HCEC 1CT (cell line): Measurements from ENCODE around the gene LAMTOR1.
"Not testable (repeated sequence)": the region's sequence is repeated elsewhere in the genome, so short reads cannot be mapped to it uniquely, and the experiment has no call there.

Experiments
- DNase-seq: peaks from one replicate; pipeline ENCODE4 v3.0.0-alpha.2; 2017

LAMTOR1 gene

DNA sequence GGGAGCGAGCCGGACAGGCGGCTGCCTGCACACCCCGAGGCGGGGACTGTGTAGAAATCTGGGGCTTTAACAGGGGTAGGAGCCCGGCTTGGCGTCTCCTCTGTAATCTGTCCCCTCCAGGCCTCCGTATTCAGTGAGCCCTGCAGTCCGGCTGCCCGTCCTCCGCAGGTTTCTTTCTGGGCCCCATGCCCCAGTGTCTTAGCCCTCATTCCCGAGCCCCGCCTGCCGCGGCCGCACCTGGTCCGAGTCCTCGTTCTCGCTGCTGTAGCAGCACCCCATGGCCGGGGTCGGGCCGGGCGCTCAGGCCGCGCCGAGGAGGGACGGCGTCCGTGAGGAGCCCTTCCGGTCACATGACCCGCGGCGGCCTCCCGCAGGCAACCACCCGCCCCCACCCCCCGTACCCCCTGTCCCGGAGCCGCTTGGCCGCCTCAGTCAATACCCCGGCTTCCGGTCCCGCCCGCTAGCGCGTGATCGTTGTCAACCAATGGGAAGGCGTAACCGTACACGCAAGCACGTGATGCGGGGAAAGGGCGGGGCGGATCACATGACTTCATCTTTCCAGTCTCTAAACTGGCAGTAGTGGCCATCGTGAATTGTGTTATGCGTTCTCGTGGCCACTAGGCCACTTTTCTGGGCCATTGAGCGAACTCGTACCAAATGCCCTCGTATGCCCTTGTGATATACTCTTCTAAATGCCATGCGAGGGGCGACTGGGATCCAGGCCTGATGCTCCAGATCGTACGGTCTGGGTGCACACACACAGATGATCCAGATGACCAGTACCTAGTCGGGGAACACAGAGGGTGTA lies at the start of gene LAMTOR1:
Gene LAMTOR1 (minus strand): TSS at position 352 of the 808 bp plus-strand sequence. CDS start 73 bp downstream, at position 279.
- DNase-seq: peak; percentile 99

DNA sequence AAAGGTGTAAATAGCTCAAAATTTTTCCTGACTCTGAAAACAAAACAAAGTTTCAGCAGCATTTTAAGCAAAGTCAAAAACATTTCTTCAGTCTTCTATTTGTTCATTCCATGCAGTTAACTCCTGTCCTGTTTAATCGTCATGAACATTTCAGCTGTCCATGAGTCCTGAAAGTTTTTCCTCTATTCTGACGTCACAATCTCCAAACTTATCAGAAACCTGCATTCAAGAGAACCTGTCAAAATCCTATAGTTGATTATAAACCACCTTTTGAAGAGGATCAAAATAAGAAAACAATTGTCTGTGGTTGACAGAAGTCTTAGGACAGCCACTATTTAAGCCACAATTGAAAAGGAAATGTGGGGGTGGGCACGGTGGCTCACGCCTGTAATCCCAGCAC lies 47.8 kb upstream of the LAMTOR1 start:
- DNase-seq: no peak

DNA sequence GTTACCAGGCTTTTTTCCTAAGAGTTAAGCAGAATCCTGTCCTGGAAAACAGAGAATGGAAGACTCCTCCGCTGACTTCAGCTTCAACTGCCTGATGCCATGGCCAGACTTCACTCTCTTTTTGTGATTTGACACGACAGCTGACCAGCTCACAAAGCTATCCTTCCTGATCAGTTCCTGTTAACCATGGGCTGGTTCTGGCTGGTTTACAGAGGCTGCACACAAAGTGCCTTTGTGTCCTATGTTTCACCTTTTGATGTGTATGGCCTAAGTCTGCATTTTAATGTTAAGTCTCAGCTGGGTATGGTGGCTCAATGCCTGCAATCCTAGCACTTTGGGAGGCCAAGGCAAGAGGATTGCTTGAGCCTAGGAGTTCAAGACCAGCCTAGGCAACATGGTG lies 43.5 kb upstream of the LAMTOR1 start:
- DNase-seq: no peak

DNA sequence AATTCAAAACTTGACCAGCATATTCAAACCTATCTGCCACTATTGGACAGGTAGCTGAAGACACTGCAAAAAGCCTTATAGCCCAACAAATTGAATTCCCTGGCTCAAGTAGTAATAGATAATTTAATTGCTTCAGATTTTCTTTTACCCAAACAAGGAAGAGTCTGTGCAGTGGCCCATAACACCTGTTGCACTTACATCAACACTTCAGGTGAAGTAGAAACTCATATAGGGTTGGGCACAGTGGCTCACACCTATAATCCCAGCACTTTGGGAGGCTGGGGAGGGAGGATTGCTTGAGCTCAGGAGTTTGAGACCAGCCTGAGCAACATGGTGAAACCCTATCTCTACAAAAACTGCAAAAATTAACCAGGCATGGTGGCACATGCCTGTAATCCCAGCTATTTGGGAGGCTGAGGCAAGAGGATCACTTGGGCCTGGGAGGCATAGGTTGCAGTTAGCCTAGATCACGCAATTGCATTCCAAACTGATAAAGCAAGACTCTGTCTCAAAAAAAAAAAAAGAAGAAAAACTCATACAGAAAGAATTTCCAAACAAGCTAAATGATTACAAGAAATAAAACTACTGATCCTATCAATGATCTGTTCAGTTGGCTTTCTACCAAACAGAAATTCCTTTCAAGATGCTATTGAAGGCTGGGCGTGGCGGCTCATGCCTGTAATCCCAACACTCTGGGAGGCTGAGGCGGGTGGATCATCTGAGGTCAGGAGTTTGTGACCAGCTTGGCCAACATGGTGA lies 41.9 kb upstream of the LAMTOR1 start:
- peak; percentile 91 for DNase-seq

DNA sequence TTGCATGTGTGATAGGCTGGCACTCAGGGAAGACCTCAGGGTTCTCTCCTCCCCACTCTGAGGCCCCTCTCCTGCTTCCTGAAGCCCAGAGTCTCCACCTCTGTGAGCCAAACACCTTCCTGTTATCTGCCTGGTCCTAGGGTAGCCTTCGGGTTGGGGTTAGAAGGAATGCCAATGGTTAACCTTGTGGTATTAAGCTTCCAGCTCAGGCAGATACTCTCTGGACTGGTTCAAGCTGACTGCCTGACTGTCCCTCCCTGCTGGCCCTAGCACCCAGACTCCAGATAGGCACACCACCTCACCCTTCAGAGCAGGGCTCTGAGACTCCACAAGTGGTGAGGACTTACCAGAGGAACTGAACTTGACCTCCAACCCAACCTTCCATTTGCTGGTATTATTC lies 39.4 kb upstream of the LAMTOR1 start:
- not testable (repeated sequence) for DNase-seq

DNA sequence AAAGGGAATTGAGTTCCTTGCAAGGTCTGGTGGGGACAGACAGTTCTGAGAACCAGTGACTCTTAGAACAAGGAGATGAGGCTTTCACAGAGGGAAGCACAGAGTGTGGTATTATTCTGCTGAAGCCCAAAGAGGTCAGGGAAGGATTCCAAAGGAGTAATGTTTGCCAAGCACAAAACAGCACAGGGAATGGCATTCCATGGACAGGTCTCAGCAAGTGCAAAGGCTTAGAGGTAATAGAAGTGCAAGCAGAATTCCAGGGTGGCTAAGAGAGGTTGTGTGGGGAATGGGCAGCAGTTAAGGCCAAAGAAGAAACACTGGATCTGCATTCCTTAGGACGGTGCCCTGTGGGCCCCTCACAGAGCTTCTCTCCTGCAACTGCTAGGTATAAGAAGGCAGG lies 39.0 kb upstream of the LAMTOR1 start:
- not testable (repeated sequence) for DNase-seq

DNA sequence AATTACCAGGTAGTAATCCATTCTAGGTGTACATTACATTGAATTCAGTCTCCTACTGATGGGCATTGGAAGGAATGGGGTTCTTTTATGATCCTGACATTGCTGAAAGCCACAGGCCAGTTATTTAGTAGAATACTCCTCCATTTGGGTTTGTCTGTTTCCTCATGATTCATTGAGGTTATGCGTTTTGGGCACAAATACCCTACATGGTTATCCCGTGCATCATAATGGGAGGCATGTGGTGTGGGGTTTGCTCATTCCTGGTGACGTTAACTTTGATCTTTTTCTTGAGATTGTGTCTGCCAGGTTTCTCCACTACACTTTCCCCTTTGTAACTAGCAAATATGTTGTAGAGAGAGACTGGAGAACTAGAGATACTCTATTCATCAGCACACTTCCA lies 38.0 kb upstream of the LAMTOR1 start:
- DNase-seq: peak; percentile 94

DNA sequence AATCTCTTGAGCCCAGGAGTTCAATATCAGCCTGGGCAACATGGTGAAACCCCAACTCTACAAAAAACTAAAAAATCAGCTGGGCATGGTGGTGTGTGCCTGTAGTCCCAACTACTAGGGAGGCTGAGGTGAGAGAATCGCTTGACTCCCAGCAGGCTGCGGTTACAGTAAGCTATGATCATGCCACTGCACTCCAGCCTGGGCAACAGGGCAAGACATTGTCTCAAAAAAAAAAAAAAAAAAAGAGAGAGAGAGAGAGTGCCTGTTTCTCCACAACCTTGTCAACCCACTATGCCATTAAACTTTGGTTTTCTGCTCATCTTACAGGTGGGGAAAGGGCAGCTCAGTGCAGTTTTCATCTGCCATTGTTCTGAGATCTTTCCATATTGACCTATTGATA lies 37.6 kb upstream of the LAMTOR1 start:
- peak; percentile 20 for DNase-seq

DNA sequence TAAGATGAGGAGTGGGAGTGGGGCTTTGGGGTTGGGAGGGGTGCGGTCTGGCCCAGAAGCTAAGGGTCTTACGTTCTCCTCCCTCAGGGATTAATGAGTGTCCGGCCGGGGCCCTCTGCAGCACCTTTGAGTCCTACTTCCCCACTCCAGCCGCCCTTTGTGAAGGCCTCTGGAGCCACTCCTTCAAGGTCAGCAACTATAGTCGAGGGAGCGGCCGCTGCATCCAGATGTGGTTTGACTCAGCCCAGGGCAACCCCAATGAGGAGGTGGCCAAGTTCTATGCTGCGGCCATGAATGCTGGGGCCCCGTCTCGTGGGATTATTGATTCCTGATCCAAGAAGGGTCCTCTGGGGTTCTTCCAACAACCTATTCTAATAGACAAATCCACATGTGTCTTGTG lies 36.4 kb upstream of the LAMTOR1 start:
- DNase-seq: no peak

DNA sequence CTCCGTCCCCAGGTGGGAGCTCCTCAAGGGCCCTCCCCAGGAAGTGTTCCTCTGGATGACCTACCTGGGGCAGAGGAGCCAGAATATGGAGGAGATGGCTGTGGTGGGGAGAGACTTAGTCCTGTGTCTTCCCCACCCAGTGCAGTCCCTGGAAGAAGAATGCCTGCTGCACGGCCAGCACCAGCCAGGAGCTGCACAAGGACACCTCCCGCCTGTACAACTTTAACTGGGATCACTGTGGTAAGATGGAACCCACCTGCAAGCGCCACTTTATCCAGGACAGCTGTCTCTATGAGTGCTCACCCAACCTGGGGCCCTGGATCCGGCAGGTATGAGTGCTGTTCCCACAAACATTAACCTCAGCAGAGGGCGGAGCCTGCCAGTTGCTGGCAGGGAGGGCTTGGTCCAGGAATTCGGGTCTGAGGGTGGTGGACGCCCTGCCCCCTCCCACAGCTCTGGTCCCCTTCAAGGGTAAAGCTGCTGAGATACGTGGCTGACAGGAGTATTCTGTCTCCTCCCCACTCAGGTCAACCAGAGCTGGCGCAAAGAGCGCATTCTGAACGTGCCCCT lies 35.8 kb upstream of the LAMTOR1 start:
- DNase-seq: no peak

DNA sequence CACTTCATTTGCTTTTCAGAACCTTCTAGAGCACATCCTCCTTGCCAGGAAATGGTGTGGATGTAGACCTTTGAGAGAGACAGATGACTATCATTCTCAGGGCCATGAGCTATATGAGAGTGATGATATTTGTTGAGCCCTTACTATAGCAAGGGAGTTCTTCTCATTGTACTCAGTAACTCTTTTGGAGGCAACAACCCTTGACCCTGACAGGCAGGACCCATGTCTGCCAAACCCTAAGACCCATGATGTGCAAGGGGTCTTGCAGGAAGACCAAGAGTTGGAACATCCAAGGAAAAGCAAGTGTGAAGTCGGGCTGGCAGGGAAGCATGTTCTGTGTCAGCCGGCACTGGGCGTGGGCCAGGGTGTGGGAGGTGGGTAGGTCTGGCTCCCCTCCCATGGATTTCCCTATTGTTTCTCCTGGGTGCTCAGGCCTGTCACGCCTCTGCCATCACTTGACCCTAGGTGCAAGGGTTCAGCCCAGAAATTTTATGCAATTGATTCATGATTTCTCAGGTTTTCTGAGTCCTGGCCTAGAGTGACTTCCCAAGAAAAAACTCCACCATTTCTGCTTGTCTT lies 33.7 kb upstream of the LAMTOR1 start:
- no peak for DNase-seq

DNA sequence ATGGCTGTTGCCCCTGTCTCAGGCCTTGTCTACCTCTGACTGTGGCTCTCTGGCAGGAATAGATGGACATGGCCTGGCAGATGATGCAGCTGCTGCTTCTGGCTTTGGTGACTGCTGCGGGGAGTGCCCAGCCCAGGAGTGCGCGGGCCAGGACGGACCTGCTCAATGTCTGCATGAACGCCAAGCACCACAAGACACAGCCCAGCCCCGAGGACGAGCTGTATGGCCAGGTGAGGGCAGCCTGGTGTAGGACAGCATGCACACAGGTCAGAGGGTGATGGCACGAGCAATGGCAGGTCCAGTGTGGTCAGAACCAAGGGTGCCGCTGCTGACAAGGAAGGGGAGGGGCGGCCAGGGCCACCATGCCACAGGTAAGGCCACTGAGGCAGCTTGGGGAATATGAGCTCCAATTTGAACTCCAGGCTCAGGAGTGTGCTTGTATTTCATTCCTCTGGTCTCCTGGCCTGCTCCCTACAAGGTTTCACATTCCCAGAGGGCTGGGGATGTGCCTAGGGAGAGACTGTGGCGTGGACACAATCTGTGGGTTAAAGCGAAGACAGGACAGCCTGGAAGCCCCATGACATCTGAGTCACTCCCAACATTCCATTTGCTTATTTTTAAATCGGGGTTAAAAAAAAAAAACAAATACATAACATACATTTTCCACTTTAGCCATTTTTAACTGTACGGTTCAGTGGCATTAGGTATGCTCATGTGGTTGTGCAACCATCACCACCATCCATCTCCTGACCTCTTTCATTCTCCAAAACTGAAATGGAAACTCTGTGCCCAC lies 33.0 kb upstream of the LAMTOR1 start:
- no peak for DNase-seq

DNA sequence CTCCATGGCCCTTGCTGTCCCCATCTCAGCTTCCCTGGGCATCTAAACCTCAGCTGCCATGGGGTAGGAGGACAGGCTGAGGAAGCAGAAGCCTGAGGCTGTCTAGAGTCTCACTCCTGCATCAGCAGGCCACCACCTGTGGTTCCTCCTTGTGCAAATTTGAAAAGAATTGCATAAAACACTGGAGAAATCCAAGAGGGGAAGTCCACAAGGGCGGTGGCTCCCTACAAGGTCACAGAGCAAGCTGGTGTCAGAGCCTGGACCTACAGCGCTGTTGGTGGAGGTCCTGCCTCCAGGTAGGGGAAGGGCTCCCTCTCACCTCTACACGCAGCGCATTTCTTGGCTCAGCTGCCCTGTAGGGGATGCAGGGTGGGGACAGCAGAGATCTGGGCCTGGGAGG lies 32.4 kb upstream of the LAMTOR1 start, which contains the start of gene FOLR3:
Gene FOLR3 (plus strand): TSS at position 253 of the 400 bp plus-strand sequence. CDS start 228 bp downstream, outside the sequence.
- DNase-seq: not testable (repeated sequence)

DNA sequence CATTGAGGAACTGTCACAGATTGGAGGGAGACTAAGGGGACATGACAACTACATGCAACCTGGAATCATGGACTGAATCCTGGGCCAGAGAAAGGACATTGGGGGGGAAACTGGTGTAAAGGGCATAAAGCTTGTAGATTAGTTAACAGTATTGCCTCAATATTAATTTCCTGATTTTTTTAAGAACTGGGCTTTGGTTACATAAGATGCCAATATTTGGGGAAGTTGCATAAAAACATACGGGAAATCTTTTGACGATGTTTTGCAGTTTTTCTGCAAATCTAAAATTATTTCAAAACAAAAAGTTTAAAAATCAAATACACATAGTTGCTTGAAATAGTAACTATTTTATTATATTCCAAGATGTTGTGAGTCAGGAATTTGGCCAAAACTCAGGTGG lies 29.5 kb upstream of the LAMTOR1 start:
- no peak for DNase-seq

DNA sequence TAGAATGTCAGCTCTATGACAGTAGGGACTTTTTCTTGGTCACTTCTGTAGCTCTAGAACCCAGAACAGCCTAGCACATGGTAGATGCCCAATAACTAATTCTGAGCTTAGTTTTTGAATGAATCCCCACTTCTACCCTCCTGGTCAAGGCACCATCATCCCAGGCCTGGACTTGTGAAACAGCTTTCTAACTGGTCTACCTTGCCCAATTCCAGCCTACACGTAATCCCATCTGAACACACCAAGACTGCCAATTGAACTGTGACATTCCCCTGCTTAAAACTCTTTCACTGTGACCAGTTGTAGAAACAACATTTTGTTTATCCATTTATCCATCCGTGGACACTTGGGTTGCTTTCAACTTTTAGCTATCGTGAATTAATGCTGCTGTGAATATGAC lies 26.3 kb upstream of the LAMTOR1 start:
- DNase-seq: no peak

DNA sequence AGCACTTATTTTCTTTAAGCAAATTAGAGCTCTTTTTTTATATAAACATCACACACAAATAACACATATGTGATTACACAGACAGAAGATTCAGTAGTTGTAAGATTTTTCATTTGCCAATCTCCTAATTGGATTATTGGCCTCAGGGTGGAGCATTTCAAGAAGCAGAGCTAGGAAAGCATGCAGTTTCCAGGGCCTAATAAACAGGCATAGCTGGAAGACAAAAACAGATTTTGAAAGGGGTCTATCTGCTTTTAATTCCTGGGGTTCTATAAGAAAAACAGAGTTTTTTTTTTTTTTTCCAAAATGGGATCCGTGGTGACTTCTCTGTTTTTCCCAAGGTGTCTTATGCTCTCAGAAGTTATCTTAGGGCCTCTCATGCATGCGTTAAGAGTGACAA lies 24.8 kb upstream of the LAMTOR1 start:
- no peak for DNase-seq

DNA sequence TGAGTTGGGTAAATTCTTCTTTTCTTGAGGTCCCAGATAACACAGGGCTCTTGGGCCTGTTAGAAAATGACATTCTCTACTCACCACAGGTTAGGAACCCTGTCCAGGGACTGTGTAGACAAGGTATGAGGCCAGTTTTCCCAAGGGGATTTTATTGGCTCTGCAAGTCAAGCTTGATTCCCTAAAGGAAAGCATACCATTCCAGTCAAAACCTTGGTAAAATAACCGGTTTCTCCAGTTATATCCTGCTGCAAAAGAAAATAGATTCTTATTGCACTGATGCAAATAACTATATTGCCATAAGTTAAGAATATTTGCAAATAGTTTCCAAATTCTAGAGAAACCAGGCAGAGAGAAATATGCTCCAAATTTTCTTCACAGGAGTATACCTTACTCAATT lies 22.9 kb upstream of the LAMTOR1 start:
- DNase-seq: no peak

DNA sequence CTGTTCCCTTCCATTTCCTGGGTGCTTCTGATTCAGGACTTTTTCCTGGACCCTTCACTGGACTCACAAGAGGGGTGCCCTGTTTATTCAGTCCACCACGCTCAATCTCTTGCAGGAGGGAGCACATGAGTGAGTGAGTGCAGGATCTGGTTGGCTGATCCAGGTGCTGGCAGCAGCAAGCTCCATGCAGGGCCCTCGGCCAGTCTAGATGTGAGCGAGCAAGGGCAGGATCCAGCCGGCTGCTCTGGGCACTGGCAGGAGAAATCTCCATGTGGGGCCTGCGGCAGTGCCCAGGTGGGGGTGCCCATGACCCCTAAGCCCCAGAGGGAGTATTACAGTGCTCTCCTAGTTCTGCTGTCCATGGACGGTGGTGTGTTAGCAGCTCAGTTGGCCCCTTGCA lies 20.9 kb upstream of the LAMTOR1 start:
- no peak for DNase-seq

DNA sequence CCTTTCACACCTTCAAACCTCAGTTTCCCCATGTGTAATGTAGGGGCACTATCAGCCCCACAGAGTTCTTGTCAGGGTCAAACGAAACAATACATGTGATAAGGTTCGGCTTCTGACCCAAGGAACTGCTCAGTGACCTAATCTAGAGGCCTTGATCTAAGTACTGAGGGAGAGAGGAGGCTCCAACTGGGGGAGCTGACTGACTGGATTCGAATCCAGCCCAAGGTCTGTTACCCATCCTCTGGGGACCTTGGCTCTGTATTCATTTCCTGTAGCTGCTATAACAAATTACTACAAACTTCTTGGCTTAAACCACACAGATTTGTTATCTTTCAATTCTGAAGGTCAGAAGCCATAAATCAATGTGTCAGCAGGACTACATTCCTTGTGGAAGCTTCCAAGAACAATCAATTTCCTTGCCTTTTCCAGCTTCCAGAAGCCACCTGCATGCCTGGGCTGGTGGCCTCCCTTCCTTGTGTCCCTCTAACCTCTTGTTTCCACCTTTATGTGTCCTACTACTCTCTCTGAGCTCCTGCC lies 20.1 kb upstream of the LAMTOR1 start:
- no peak for DNase-seq

DNA sequence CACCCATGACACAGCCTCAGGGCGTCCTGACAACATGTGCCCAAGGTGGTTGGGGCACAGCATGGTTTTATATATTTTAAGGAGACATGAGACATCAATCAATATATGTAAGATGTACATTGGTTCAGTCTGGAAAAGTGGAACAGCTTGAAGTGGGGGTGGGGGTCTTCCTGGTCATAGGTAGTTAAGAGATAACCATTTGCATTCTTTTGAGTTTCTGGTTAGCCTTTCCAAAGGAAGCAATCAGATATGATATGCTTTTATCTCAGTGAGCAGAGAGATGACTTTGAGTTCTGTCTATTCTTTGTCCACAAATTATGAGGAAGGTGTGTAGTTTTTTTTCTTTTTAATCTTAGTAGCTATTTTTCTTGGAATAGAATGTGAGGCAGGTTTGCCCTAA lies 19.5 kb upstream of the LAMTOR1 start:
- no peak for DNase-seq

DNA sequence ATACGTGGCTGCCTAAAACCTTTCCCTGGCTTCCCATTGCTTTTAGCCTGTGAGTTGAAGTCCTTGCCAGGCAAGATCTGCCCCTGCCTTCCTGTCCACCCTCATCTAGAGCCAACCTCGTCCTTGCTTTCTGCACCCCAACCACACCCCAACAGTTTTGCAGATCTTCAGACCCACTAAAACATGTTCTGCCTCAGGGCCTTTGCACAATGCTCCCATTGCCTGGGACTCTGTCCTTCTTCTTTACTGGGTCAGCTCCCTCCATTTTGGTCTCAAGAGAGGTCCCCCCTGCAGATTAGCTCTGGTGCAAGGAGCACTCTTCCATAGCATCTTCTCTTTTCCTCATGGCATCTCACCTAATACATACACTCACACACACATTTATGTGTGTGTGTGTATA lies 17.8 kb upstream of the LAMTOR1 start:
- DNase-seq: no peak

DNA sequence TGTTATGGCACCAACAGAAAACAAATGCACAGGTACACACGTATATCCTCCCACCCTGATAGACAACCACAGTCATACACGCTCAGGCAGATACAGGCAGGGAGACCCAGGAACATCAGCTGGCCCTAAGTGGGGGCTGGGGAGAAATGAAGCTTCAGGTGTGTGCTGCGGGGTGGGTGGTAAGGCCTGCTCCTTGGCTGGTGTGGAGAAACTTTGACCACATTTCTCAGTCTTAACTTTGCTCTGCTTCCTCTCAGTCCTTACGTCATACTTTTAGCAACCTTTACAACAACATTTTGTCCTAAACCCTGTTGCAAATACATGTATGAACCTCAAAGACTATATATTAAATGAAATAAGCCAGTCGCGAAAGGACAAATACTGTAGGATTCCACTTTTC lies 16.1 kb upstream of the LAMTOR1 start:
- DNase-seq: no peak
